IMR-90 (cell line): ENCODE measurements around the gene PELO. TPM values are rescaled to one million over a fixed set of nuclear protein-coding genes. Genes with fewer than 3 reads are reported as not detected.

Source experiments
- ATAC-seq: fragments of 200-7000 bp; cut with Tn5 transposase; 2 replicates; pipeline ENCODE4 v1.9.1; 2020; ENCODE audit warnings: low read depth, mild to moderate bottlenecking, moderate library complexity
- BruUV-seq: library from RNA; stranded (reverse); fragments of 400-500 nt; replicated peaks from 2 replicates; lab custom pipeline; 2021; lab: Mats Ljungman, UMichigan
- CTCF ChIA-PET: fragments of 300-600 bp; formaldehyde crosslinking; extraction: SDS; loops from one replicate; lab custom pipeline; 2021; ENCODE audit warnings: antibody characterized with exemption; lab: Yijun Ruan, JAX
- POLR2A ChIA-PET: fragments of 300-600 bp; sonication (Branson Sonifier 250); formaldehyde crosslinking; loops from one replicate; lab custom pipeline; 2022; ENCODE audit warnings: antibody characterized with exemption; ENCODE audit not compliant: unreplicated experiment; lab: Charles Lee
- DNase-seq: peaks from one replicate; pipeline ENCODE4 v3.0.0; 2013
- H2AFZ ChIP-seq: replicated peaks from 2 replicates; pipeline ENCODE3; 2013; ENCODE audit warnings: low read length, mild to moderate bottlenecking; ENCODE audit not compliant: poor library complexity
- H2AK5ac ChIP-seq: 2 replicates; pipeline ENCODE4 v1.6.1; 2013; ENCODE audit warnings: low read depth, low read length, inconsistent platforms
- H2AK9ac ChIP-seq: replicated peaks from 2 replicates; pipeline ENCODE3; 2013; ENCODE audit warnings: mild to moderate bottlenecking, low read depth, low read length, moderate library complexity; ENCODE audit not compliant: poor library complexity
- H2BK120ac ChIP-seq: 2 replicates; pipeline ENCODE4 v1.6.1; 2013; ENCODE audit warnings: low read depth, low read length, inconsistent platforms
- H2BK15ac ChIP-seq: 3 replicates; pipeline ENCODE4 v1.6.1; 2013; ENCODE audit warnings: low read depth, low read length, inconsistent platforms
- H2BK20ac ChIP-seq: 2 replicates; pipeline ENCODE4 v1.6.1; 2013; ENCODE audit warnings: low read depth, mild to moderate bottlenecking, inconsistent platforms, low read length, moderate library complexity
- H2BK5ac ChIP-seq: 2 replicates; pipeline ENCODE4 v1.6.1; 2013; ENCODE audit warnings: mild to moderate bottlenecking, low read depth, low read length, inconsistent platforms; ENCODE audit not compliant: poor library complexity, severe bottlenecking
- H3K14ac ChIP-seq: replicated peaks from 2 replicates; pipeline ENCODE4 v1.6.1; 2013; ENCODE audit warnings: low read depth, low read length, inconsistent platforms
- H3K18ac ChIP-seq: 2 replicates; pipeline ENCODE4 v1.6.1; 2013; ENCODE audit warnings: low read depth, low read length, control low read depth
- H3K23ac ChIP-seq: 2 replicates; pipeline ENCODE4 v1.6.1; 2013; ENCODE audit warnings: low read depth, low read length, inconsistent platforms
- H3K27ac ChIP-seq: 2 replicates; pipeline ENCODE4 v1.5.1; 2013; ENCODE audit warnings: mild to moderate bottlenecking, control low read depth, low read length; ENCODE audit not compliant: insufficient read depth
- H3K27me3 ChIP-seq: 2 replicates; pipeline ENCODE4 v1.6.1; 2013; ENCODE audit warnings: low read length; ENCODE audit not compliant: control insufficient read depth, insufficient read depth
- H3K36me3 ChIP-seq: 2 replicates; pipeline ENCODE4 v1.6.1; 2013; ENCODE audit warnings: low read length, mixed read lengths; ENCODE audit not compliant: control insufficient read depth, insufficient read depth
- H3K4ac ChIP-seq: 2 replicates; pipeline ENCODE4 v1.6.1; 2013; ENCODE audit warnings: low read depth, low read length, inconsistent platforms
- H3K4me1 ChIP-seq: 2 replicates; pipeline ENCODE4 v1.6.1; 2013; ENCODE audit warnings: low read length, mixed read lengths; ENCODE audit not compliant: control insufficient read depth, insufficient read depth
- H3K4me2 ChIP-seq: 2 replicates; pipeline ENCODE4 v1.6.1; 2013; ENCODE audit warnings: low read depth, mild to moderate bottlenecking, control low read depth, low read length, moderate library complexity
- H3K4me3 ChIP-seq: 2 replicates; pipeline ENCODE4 v1.5.1; 2013; ENCODE audit warnings: low read depth, mild to moderate bottlenecking, control low read depth, low read length, moderate library complexity; ENCODE audit not compliant: insufficient read depth
- H3K56ac ChIP-seq: 2 replicates; pipeline ENCODE4 v1.6.1; 2013; ENCODE audit warnings: low read length, inconsistent platforms; ENCODE audit not compliant: insufficient read depth; ENCODE audit errors: extremely low read depth
- H3K79me1 ChIP-seq, 2 experiments: 2 replicates each; pipeline ENCODE4 v1.6.1; 2013; ENCODE audit warnings: low read length in 2 of 2, inconsistent platforms in 1 of 2, low read depth in 1 of 2
- H3K9ac ChIP-seq: 2 replicates; pipeline ENCODE4 v1.6.1; 2013; ENCODE audit warnings: low read depth, low read length, control low read depth
- H3K9me1 ChIP-seq: 2 replicates; pipeline ENCODE4 v1.6.1; 2013; ENCODE audit warnings: low read length, inconsistent platforms; ENCODE audit not compliant: insufficient read depth
- H3K9me3 ChIP-seq: 2 replicates; pipeline ENCODE4 v1.6.1; 2013; ENCODE audit warnings: low read length; ENCODE audit not compliant: control insufficient read depth, insufficient read depth
- H4K20me1 ChIP-seq: 2 replicates; pipeline ENCODE4 v1.6.1; 2013; ENCODE audit warnings: low read length, inconsistent platforms; ENCODE audit not compliant: insufficient read depth
- H4K5ac ChIP-seq: 2 replicates; pipeline ENCODE4 v1.6.1; 2013; ENCODE audit warnings: mild to moderate bottlenecking, low read depth, low read length, control low read depth
- H4K8ac ChIP-seq, 2 experiments: 2 replicates each; pipeline ENCODE4 v1.6.1; 2013; ENCODE audit warnings: low read depth in 2 of 2, low read length in 2 of 2, control low read depth in 1 of 2, inconsistent platforms in 1 of 2
- H4K91ac ChIP-seq: 2 replicates; pipeline ENCODE4 v1.6.1; 2013; ENCODE audit warnings: low read depth, low read length, inconsistent platforms; ENCODE audit not compliant: insufficient read depth
- BHLHE40 ChIP-seq: fragments of 150-350 bp; IDR thresholded peaks from 2 replicates; pipeline ENCODE4 v1.6.1; 2016; ENCODE audit warnings: mild to moderate bottlenecking, low read depth, low read length
- CEBPB ChIP-seq: IDR thresholded peaks from 2 replicates; pipeline ENCODE4 v1.6.1; 2012; ENCODE audit warnings: low read depth, low read length, improper control_type of control experiment
- FOS ChIP-seq: fragments of 150-350 bp; IDR thresholded peaks from 2 replicates; pipeline ENCODE4 v1.6.1; 2016; ENCODE audit warnings: low read depth, low read length
- POLR2A ChIP-seq: IDR thresholded peaks from 2 replicates; pipeline ENCODE4 v1.6.1; 2012; ENCODE audit warnings: mild to moderate bottlenecking, low read depth, low read length
- WGBS, 2 experiments: methylation state at CpG; one replicate each; pipeline versions ENCODE4 v1.1.5 to v1.1.7; 2013; ENCODE audit warnings: missing lambda C conversion rate in 2 of 2; ENCODE audit not compliant: insufficient read length in 1 of 2; ENCODE audit errors: extremely low coverage in 2 of 2; 5-methylcytosine and 5-hydroxymethylcytosine counted together
- dilution Hi-C: fragments of 300-500 bp; cut with HindIII; formaldehyde crosslinking; loops from one replicate; pipeline ENCODE4 v1.14.3; 2018; ENCODE audit warnings: low sequenced_read_pairs; ENCODE audit not compliant: unreplicated experiment
- in situ Hi-C: fragments of 300-500 bp; cut with MboI; formaldehyde crosslinking; loops from 3 replicates; pipeline ENCODE4 v1.14.3; 2019; ENCODE audit warnings: low sequenced_read_pairs, inconsistent platforms, mixed read lengths
- intact Hi-C: fragments of 100-400 bp; cut with micrococcal nuclease; formaldehyde crosslinking; loops from 2 replicates; pipeline ENCODE4 v1.10.0; 2022
- polyA plus RNA-seq, 3 experiments: library from polyadenylated mRNA; depleted of rRNA; stranded (reverse); fragments of >200 nt; gene quantifications; 2 replicates each; pipeline ENCODE4 v1.2.3, GENCODE V29; 2012; ENCODE audit warnings: low replicate concordance in 1 of 3
- total RNA-seq: library from RNA; depleted of rRNA; stranded (reverse); fragments of >200 nt; gene quantifications from 2 replicates; pipeline ENCODE4 v1.2.3, GENCODE V29; 2012

PELO gene
- total and polyA plus RNA-seq, 2 of the 4 experiments (the other 2 are of a cell fraction) = 42.4 to 48.9 TPM

- Histone ChIP-seq H3K4ac (no peak overlapping the region), H2AK9ac (no peak overlapping the region), H2BK5ac (no peak overlapping the region), H3K79me1 (no peaks in the 10 kb centered on the region), H3K27ac (no peak overlapping the region), H3K18ac (no peak overlapping the region), H3K4me3 (no peak overlapping the region), H3K9ac (no peak overlapping the region), H3K9me3 (no peaks in the 10 kb centered on the region), H2BK15ac (no peak overlapping the region), H3K56ac (no peak overlapping the region), H3K9me1 (no peaks in the 10 kb centered on the region), H2BK20ac (no peak overlapping the region), H3K27me3 (no peaks in the 10 kb centered on the region), H3K4me2 (no peak overlapping the region), H3K4me1 (peaks cover 2% of the 10 kb centered on the region; the same call in 1 of the 2 replicates), H4K20me1 (no peaks in the 10 kb centered on the region), H4K8ac (no peak overlapping the region), H3K23ac (no peak overlapping the region), H4K91ac (no peak overlapping the region), H2BK120ac (no peak overlapping the region), H2AK5ac (no peak overlapping the region), H2AFZ (no peak overlapping the region), H4K5ac (no peak overlapping the region), H3K14ac (no peak overlapping the region), H3K36me3 (no peaks in the 10 kb centered on the region)
- ATAC-seq (no peak), DNase-seq (no peak)
- in situ Hi-C loops (no loop called here), intact Hi-C loops (no loop called here), dilution Hi-C loops (no loop called here)
- WGBS, 2 experiments = no CpG with 5 or more reads among the region's 1 CpG
- ChIA-PET POLR2A (no interaction called here), CTCF (interaction anchor here (1.0 kb wide), 1 partner anchor 114 kb away, joined by 3 read pairs; no protein-coding TSS in a partner anchor)
- no peak for TF ChIP-seq BHLHE40
- no peak for TF ChIP-seq FOS
- TF ChIP-seq CEBPB = no peak
- TF ChIP-seq POLR2A = no peak
- BruUV-seq = no TSS peak
Measured at GRCh38 chr5:52778781-52779180, 8.9 kb upstream of the PELO start.
